Measurements from ENCODE around the gene PPP2R2B. TPM values are rescaled to one million over a fixed set of nuclear protein-coding genes. Genes with fewer than 3 reads are reported as not detected.

Gene PPP2R2B
- not detected for polyA plus RNA-seq (2013, experiment 1 of 2; ENCODE audit: insufficient read length)
- 0.85 TPM for polyA plus RNA-seq (2013, experiment 2 of 2; ENCODE audit: insufficient read length)

- peak; percentile 17 for DNase-seq
Measured at GRCh38 chr5:146878476-146879172, at the start of gene PPP2R2B. PPP2R2B (minus strand) TSS chr5:146878757.

DNA sequence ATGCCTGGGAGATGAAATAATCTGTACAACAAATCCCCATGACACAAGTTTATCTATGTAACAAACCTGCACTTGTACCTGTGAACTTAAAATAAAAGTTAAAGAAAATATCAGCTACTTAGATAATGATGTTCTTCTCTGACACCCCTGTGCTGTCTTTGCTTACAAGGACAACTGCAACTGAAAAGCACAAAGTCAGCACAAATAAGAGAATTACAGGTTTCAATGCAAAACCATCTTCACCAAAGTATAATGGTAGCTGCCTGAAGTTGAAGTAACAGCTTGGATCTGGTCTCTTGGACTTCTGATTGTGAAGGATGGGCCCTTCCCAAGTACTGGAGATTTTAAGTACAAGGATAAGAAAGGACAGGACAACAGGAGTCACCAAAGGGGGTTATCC is 45.6 kb upstream of the PPP2R2B start:
- DNase-seq, result no peak

- DNase-seq, result no peak
Measured at GRCh38 chr5:146921225-146921624, 42.7 kb upstream of the PPP2R2B start.

- DNase-seq, result no peak
Measured at GRCh38 chr5:146920351-146920881, 41.9 kb upstream of the PPP2R2B start.

DNA sequence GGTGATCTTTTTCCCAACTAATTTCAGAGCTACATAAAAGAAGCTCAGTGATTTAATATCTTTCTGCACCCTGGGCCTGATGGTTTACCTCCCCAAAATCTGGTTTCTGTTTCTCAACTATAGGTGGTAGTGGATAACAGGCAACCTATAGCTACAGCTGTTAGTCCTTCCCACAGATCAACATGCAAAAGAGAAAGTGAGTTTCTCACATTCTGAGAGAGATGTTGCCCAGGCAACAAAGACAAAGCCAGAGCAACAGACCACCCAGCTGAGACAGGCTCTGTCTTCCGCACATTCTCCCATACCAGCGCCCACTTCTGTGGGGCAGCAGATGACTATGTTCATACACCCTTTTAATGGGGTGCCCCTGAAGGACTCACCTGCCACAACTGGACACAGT is 40.7 kb upstream of the PPP2R2B start:
- DNase-seq, result no peak

- DNase-seq, result no peak
Measured at GRCh38 chr5:146917931-146918330, 39.4 kb upstream of the PPP2R2B start.

DNA sequence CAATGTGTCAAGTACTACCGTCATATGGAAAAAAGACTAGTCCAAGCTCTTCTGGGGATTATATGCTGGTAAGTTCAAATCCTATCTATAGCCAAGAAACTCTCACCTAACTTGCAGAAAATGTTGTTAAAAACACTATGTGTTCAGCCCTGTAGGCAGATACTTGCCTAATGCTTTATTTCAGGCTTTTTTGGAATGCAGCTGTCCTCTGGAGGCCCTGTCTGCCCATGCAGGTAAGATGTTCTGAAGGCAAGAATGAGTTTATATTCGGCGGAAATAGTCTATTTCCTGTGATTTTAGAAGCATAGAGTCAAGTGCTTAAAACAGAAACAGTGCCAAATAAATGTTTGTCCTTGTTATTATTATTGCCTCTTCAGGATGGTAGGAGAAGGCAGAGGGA is 34.3 kb upstream of the PPP2R2B start:
- no peak for DNase-seq

DNA sequence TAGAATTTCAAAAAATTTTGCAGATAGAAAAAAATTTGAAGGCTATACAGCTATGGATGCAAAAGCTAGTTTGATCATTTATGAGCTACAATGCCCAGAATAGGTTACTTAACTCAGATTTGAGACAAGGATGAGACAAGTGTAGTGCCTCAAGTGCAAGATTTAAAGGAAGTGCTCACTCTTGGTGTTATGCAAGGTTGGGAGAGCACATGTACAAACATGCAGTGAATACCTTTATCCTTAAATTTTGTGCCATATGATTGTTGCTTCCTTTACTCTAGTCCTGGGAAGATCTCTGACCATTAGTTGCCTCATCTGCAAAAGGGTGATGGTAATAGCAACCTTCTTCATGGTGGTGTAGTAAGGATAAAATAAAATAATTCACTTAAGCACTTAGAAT is 31.7 kb upstream of the PPP2R2B start:
- no peak for DNase-seq

- no peak for DNase-seq
Measured at GRCh38 chr5:146909255-146910068, 30.9 kb upstream of the PPP2R2B start.

GRCh38 chr5:146906803-146907202 is 28.2 kb upstream of the PPP2R2B start:
- no peak for DNase-seq

DNA sequence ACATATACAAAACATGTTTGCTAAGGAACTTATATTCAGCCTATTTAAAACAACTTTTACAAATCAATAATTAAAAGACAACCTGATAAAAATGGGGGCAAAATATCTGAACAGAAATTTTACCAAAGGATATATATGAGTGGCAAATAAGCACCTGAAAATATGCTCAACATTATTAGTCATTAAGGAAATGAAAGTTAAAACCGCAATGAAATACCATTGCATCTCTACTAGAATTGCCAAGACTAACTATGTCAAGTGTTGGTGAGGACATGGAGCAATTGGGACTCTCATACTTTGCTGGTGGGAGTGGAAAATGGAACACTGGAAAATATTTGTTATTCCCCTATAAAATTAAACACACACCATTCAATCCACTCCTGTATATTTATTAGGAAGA is 26.3 kb upstream of the PPP2R2B start:
- no peak for DNase-seq

GRCh38 chr5:146903789-146904188 is 25.2 kb upstream of the PPP2R2B start:
- DNase-seq, result no peak

DNA sequence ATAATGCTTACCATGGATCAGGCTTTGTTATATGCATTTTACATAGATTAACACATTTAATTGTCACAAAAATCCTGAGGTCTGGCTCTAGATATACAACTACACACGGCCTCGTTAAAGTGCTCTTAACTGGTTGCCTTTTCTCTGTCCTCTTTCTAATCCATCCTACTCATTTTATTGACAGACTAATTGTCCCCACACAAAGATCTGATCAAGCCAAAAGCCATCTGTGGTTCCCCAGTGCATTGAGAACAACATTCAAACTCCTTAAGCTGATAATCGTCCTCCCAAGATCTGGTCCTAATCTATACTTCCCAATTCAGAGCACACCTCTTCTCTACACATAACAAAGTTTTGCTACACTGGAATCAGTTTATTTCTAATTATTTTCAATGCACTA is 23.9 kb upstream of the PPP2R2B start:
- DNase-seq, result no peak

DNA sequence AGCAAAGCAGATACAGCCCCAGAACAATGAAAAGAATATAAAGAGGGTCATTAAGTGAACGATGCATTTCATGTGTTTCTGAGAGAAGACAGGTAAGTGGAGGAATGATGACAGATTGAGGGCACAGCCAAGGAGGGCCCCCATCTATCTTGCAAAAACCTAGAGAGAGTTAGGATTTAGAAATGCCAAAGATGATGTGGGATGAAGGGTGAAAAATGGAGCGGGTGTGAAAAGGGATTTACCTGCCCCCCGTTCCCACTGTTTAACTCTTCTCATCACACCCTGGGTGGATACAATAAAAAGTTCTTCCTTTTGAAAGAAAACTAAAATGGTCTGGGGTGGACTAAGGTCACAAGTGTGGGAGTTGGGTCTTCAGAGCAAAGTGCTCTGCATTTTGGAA is 18.5 kb upstream of the PPP2R2B start:
- no peak for DNase-seq

DNA sequence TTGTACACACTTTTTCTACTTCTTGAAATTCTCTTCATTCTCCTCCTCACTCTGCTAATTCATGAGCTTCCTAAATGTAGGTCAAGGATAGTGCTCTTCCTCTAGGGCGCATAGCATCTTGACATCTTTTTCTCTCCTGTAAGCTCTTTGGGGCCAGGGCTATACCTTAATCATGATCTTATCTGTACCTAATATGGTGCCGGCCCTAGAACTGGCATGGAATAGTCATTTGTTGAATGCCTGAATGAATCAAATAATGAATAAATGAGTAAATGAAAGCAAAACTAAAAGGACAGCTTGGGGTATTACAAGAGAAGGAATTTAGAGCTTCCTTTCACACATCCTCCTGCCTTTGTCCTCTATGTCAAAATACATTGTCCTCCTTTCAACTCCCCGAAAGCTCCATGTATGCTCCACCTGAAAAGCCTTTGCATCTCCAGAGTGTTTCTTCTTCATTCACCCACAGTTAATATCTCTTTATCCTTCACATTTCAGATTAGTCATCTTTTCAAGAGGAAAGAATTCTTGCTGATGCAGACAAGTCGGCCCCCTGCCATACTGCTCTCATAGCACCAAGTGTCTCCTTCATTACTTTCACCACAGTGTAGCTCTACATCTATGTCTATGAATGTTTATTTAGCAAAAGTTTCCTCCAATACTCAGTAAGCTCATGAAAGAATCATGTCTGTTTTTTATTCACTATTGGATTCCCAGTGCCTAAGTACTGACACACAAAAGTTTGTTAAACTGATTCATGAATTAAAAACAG is 16.4 kb upstream of the PPP2R2B start:
- no peak for DNase-seq

DNA sequence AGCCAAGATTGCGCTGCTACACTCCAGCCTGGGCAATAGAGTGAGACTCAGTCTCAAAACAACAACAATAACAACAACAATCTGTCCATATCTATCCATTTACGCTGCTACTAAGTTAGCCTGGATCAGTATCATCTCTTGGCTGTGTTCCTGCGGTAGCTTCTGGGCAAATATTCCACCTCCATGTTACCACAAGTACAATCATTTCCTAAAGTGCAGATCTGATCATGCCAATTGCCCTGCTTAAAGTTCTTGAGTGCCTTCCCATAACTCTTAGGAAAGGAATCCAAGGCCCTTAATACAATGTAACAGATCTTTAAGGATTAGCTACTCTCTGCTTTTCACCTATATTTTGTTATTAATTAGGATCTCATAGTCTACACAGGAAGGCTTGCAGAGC is 15.4 kb upstream of the PPP2R2B start:
- DNase-seq, result no peak

GRCh38 chr5:146892231-146892630 is 13.7 kb upstream of the PPP2R2B start:
- DNase-seq, result no peak

DNA sequence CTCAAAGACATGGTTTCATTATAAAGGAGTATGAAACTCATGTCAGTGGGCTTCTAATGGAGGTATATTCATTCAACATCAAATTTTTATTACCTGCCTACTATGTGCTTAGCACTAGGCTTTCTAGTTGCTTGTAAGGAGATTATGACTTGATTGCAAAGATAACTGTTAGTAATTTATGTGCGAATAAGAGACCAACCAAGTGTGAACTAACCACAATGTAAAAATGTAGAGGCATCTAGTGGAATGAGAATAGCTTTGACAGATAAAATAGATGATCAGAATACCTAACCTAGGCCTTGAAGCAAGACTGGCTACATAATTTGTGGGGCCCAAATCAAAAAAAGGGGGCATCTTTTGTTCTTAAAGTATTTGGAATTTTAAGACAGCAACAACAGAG is 13.0 kb upstream of the PPP2R2B start:
- DNase-seq, result no peak

- no peak for DNase-seq
Measured at GRCh38 chr5:146890731-146891440, 12.3 kb upstream of the PPP2R2B start.

GRCh38 chr5:146890066-146890465 is 11.5 kb upstream of the PPP2R2B start:
- no peak for DNase-seq

DNA sequence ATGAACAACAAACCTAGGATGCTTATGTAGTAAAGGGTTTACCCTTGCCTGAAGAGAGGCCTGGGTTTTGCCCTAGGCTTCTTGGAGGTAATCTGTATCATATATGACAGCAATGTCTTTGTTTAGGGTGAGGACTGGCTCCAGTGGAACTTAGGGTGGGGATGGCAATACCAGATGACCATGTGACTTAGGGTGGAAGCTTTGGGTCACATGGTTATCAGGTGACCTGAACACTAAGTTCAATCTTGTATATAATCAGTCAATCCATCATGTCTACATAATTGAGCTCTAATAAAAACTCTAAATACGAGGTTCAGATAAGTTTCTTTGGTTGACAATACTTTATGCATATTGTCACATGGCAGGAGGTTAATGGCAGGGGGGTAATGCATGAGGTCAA is 10.6 kb upstream of the PPP2R2B start:
- no peak for DNase-seq

DNA sequence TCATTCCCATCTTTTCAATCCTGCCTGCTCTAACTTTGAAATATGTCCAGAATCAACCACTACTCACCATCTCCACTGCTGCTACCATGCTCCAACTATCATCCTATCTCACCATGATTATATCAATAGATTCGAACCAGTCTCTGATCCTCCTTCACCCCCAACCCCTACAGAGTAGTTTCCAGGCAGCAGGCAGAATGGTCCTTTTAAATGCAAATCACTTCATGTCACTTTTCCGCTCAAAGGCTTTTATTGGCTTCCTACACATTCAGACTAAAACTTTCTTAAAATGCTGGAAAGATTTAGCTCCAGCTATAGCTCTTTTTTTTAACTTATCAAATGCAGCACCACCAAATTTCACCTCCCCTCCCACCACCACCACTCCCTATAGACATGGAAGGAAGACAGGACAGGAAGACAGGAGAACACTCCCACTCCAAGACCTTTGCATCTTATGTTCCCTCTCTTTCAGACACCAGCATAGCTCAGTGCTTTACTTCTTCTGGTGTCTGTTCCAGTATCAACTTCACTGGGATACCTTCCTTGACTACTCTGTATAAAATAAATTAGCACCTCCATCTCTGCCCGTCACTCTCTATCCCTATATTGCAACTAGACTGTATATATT is 9.9 kb upstream of the PPP2R2B start:
- DNase-seq, result no peak

All from fibroblast of skin of scalp (primary cell).